MM.1S (cell line): ENCODE measurements around the gene ZNF112.

Source experiments
- CTCF ChIP-seq: fragments of 300-600 bp; sonication (generic); IDR thresholded peaks from 2 replicates; pipeline ENCODE4 v1.5.1; 2016; ENCODE audit warnings: antibody characterized with exemption, low read length, mixed read lengths
- EZH2phosphoT487 ChIP-seq: fragments of 300-600 bp; sonication (generic); IDR thresholded peaks from 2 replicates; pipeline ENCODE4 v1.6.1; 2018; ENCODE audit warnings: antibody characterized with exemption, low read length

- no peak for TF ChIP-seq CTCF
- no peak for TF ChIP-seq EZH2phosphoT487
Measured at GRCh38 chr19:44304659-44305193, 51.8 kb downstream of the ZNF112 start, which contains the start of gene ZNF235.
